SK-N-SH treated with all-trans-retinoic acid at 6 μM for 48 hours (cell line): Measurements from ENCODE around the gene LINGO3.

Source experiments
- ATAC-seq: fragments of 200-7000 bp; cut with Tn5 transposase; 3 replicates; pipeline ENCODE4 v1.9.1; 2020; ENCODE audit warnings: mild to moderate bottlenecking, moderate library complexity
- ARNTL ChIP-seq: fragments of 450-650 bp; formaldehyde crosslinking; IDR thresholded peaks from 2 replicates; pipeline ENCODE4 v1.5.0; 2020; ENCODE audit warnings: low read depth, mild to moderate bottlenecking, moderate library complexity, borderline replicate concordance
- BACH2 ChIP-seq: fragments of 250-450 bp; sonication (Bioruptor Pico); IDR thresholded peaks from 2 replicates; pipeline ENCODE4 v1.9.0; 2021; ENCODE audit warnings: mild to moderate bottlenecking, borderline replicate concordance
- CSDC2 ChIP-seq: fragments of 250-450 bp; sonication (Bioruptor Pico); IDR thresholded peaks from 2 replicates; pipeline ENCODE4 v1.5.0; 2020; ENCODE audit warnings: mild to moderate bottlenecking, moderate library complexity
- GLIS3 ChIP-seq: fragments of 250-450 bp; sonication (Bioruptor Pico); IDR thresholded peaks from 2 replicates; pipeline ENCODE4 v1.5.0; 2020; ENCODE audit warnings: mild to moderate bottlenecking, moderate library complexity
- ISL1 ChIP-seq: fragments of 250-450 bp; sonication (Bioruptor Pico); IDR thresholded peaks from 2 replicates; pipeline ENCODE4 v2.1.2; 2022; ENCODE audit warnings: mild to moderate bottlenecking, moderate library complexity
- OSR1 ChIP-seq: fragments of 250-450 bp; sonication (Bioruptor Pico); IDR thresholded peaks from 2 replicates; pipeline ENCODE4 v1.8.0; 2022; ENCODE audit warnings: moderate library complexity, mild to moderate bottlenecking, inconsistent platforms
- RARB ChIP-seq: fragments of 250-450 bp; sonication (Bioruptor Pico); IDR thresholded peaks from 2 replicates; pipeline ENCODE4 v1.8.0; 2021; ENCODE audit warnings: mild to moderate bottlenecking, moderate library complexity
- SNAI2 ChIP-seq: fragments of 250-450 bp; sonication (Bioruptor Pico); IDR thresholded peaks from 2 replicates; pipeline ENCODE4 v1.5.0; 2020; ENCODE audit warnings: mild to moderate bottlenecking, moderate library complexity
- TCF4 ChIP-seq: fragments of 250-450 bp; sonication (Bioruptor Pico); IDR thresholded peaks from 2 replicates; pipeline ENCODE4 v1.8.0; 2021; ENCODE audit warnings: mild to moderate bottlenecking, moderate library complexity, borderline replicate concordance
- TOX ChIP-seq: fragments of 250-450 bp; sonication (Bioruptor Pico); IDR thresholded peaks from 2 replicates; pipeline ENCODE4 v1.8.0; 2021; ENCODE audit warnings: mild to moderate bottlenecking, moderate library complexity, borderline replicate concordance
- ZC3H10 ChIP-seq: fragments of 250-450 bp; sonication (Bioruptor Pico); IDR thresholded peaks from 2 replicates; pipeline ENCODE4 v1.5.1; 2021; ENCODE audit warnings: mild to moderate bottlenecking, moderate library complexity
- ZFP3 ChIP-seq: fragments of 250-450 bp; sonication (Bioruptor Pico); IDR thresholded peaks from 2 replicates; pipeline ENCODE4 v1.5.0; 2020; ENCODE audit warnings: mild to moderate bottlenecking, moderate library complexity
- ZFP30 ChIP-seq: fragments of 450-650 bp; formaldehyde crosslinking; IDR thresholded peaks from 2 replicates; pipeline ENCODE4 v1.5.0; 2022; ENCODE audit warnings: mild to moderate bottlenecking, moderate library complexity
- ZNF565 ChIP-seq: fragments of 450-650 bp; formaldehyde crosslinking; conservative IDR thresholded peaks from 2 replicates; pipeline ENCODE4 v1.5.0; 2020; ENCODE audit warnings: low read depth, mild to moderate bottlenecking, moderate library complexity
- ZNF70 ChIP-seq: fragments of 450-650 bp; formaldehyde crosslinking; IDR thresholded peaks from 2 replicates; pipeline ENCODE4 v1.5.0; 2020; ENCODE audit warnings: mild to moderate bottlenecking, moderate library complexity
- ZNF8 ChIP-seq: fragments of 450-650 bp; formaldehyde crosslinking; IDR thresholded peaks from 2 replicates; pipeline ENCODE4 v1.5.0; 2020; ENCODE audit warnings: mild to moderate bottlenecking, moderate library complexity
- TF ChIP-seq, protein P1 (sequence below): fragments of 250-450 bp; sonication (Bioruptor Pico); IDR thresholded peaks from 2 replicates; pipeline ENCODE4 v1.8.0; 2020; ENCODE audit warnings: mild to moderate bottlenecking, moderate library complexity, borderline replicate concordance
- TF ChIP-seq, protein P2 (sequence below): fragments of 250-450 bp; sonication (Bioruptor Pico); IDR thresholded peaks from 2 replicates; pipeline ENCODE4 v1.5.1; 2020; ENCODE audit warnings: low read depth, mild to moderate bottlenecking, moderate library complexity
- TF ChIP-seq, protein P3 (sequence below): fragments of 250-450 bp; sonication (Bioruptor Pico); IDR thresholded peaks from 2 replicates; pipeline ENCODE4 v1.5.0; 2020; ENCODE audit warnings: mild to moderate bottlenecking, moderate library complexity
- TF ChIP-seq, protein P4 (sequence below): fragments of 250-450 bp; sonication (Bioruptor Pico); IDR thresholded peaks from 2 replicates; pipeline ENCODE4 v1.5.1; 2021; ENCODE audit warnings: mild to moderate bottlenecking, moderate library complexity
- TF ChIP-seq, protein P5 (sequence below): fragments of 250-450 bp; sonication (Bioruptor Pico); IDR thresholded peaks from 2 replicates; pipeline ENCODE4 v1.8.0; 2021; ENCODE audit warnings: low read depth, mild to moderate bottlenecking, moderate library complexity, borderline replicate concordance

Gene LINGO3

DNA sequence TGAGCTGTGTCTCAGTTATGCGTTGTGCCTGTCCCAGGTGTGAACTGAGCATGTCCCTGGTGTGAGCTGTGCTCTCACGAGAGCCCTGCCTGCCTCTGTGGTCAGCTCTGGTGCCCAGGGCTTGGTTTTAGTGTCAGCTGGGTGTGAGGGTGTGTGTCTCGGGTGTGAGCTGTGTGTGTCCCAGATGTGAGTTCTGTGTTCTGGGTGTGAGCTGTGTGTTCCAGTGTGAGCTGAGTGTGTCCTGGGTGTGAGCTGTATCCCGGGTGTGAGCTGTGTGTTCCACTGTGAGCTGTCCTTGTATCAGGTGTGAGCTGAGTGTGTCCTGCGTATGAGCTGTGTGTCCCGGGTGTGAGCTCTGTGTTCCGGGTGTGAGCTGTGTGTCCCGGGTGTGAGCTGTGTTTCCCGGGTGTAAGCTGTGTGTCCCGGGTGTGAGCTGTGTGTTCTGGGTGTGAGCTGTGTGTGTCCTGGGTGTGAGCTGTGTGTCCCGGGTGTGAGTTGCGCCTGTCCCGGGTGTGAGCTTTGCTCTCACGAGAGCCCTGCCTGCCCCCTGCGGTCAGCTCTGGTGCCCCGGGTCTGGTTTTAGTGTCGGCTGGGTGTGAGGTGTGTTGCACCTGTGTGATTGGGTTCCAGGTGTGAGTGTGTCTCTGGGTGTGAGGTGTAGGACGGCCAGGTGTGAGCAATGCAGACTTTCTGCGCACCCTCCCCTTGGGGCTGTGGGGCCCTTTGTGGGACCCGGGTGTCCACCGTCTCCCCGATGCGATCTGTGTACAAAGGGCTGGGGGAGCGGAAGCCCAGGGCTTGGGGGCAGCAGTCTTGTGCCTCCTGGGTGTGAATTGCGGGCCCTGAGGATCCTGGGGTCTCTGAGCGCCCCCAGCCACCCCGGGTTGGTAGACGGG is 18.9 kb downstream of the LINGO3 start:
- no peak for ATAC-seq
- TF ChIP-seq ZNF8 (no peak), TOX (CRISPR knock-in tag) (no peak), ZNF565 (CRISPR knock-in tag) (no peak), ZC3H10 (CRISPR knock-in tag) (no peak), BACH2 (CRISPR knock-in tag) (no peak), OSR1 (CRISPR knock-in tag) (no peak), ZFP30 (CRISPR knock-in tag) (no peak), ARNTL (CRISPR knock-in tag) (no peak), ISL1 (CRISPR knock-in tag) (no peak), ZFP3 (no peak)
- TF ChIP-seq, protein P1, sequence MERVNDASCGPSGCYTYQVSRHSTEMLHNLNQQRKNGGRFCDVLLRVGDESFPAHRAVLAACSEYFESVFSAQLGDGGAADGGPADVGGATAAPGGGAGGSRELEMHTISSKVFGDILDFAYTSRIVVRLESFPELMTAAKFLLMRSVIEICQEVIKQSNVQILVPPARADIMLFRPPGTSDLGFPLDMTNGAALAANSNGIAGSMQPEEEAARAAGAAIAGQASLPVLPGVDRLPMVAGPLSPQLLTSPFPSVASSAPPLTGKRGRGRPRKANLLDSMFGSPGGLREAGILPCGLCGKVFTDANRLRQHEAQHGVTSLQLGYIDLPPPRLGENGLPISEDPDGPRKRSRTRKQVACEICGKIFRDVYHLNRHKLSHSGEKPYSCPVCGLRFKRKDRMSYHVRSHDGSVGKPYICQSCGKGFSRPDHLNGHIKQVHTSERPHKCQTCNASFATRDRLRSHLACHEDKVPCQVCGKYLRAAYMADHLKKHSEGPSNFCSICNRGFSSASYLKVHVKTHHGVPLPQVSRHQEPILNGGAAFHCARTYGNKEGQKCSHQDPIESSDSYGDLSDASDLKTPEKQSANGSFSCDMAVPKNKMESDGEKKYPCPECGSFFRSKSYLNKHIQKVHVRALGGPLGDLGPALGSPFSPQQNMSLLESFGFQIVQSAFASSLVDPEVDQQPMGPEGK (CRISPR knock-in tag) = no peak
- TF ChIP-seq, protein P2, sequence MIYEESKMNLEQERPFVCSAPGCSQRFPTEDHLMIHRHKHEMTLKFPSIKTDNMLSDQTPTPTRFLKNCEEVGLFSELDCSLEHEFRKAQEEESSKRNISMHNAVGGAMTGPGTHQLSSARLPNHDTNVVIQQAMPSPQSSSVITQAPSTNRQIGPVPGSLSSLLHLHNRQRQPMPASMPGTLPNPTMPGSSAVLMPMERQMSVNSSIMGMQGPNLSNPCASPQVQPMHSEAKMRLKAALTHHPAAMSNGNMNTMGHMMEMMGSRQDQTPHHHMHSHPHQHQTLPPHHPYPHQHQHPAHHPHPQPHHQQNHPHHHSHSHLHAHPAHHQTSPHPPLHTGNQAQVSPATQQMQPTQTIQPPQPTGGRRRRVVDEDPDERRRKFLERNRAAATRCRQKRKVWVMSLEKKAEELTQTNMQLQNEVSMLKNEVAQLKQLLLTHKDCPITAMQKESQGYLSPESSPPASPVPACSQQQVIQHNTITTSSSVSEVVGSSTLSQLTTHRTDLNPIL (CRISPR knock-in tag) = no peak
- TF ChIP-seq, protein P3, sequence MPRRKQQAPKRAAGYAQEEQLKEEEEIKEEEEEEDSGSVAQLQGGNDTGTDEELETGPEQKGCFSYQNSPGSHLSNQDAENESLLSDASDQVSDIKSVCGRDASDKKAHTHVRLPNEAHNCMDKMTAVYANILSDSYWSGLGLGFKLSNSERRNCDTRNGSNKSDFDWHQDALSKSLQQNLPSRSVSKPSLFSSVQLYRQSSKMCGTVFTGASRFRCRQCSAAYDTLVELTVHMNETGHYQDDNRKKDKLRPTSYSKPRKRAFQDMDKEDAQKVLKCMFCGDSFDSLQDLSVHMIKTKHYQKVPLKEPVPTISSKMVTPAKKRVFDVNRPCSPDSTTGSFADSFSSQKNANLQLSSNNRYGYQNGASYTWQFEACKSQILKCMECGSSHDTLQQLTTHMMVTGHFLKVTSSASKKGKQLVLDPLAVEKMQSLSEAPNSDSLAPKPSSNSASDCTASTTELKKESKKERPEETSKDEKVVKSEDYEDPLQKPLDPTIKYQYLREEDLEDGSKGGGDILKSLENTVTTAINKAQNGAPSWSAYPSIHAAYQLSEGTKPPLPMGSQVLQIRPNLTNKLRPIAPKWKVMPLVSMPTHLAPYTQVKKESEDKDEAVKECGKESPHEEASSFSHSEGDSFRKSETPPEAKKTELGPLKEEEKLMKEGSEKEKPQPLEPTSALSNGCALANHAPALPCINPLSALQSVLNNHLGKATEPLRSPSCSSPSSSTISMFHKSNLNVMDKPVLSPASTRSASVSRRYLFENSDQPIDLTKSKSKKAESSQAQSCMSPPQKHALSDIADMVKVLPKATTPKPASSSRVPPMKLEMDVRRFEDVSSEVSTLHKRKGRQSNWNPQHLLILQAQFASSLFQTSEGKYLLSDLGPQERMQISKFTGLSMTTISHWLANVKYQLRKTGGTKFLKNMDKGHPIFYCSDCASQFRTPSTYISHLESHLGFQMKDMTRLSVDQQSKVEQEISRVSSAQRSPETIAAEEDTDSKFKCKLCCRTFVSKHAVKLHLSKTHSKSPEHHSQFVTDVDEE (CRISPR knock-in tag) = no peak
- TF ChIP-seq, protein P4, sequence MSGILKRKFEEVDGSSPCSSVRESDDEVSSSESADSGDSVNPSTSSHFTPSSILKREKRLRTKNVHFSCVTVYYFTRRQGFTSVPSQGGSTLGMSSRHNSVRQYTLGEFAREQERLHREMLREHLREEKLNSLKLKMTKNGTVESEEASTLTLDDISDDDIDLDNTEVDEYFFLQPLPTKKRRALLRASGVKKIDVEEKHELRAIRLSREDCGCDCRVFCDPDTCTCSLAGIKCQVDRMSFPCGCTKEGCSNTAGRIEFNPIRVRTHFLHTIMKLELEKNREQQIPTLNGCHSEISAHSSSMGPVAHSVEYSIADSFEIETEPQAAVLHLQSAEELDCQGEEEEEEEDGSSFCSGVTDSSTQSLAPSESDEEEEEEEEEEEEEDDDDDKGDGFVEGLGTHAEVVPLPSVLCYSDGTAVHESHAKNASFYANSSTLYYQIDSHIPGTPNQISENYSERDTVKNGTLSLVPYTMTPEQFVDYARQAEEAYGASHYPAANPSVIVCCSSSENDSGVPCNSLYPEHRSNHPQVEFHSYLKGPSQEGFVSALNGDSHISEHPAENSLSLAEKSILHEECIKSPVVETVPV (CRISPR knock-in tag) = no peak

DNA sequence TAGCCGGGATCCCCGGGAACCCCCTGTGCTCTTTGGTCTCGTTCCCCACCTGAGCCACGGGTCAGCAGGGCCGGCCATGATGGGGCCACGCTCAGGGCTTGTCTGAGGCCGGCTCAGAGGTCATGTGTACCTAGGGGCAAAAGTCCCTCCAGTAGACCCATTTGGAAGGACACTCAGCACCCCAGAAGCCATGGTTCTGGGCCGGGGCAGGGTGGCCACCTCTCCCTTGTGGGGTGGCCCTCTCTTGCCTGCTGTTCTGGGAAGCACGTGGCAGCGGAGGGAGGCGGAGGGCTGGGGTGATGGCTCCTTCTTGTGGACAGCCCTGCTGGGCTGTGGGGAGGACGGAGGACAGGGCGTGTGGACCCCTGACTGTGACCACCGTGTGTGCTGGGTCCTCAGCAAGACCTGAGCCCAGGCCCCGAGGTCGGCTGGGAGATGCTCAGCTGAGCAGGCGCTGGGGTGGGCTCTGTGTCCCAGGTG is 19.6 kb downstream of the LINGO3 start:
- TF ChIP-seq, protein P4 (CRISPR knock-in tag) = no peak
- TF ChIP-seq ZFP3 (no peak), TOX (CRISPR knock-in tag) (no peak), CSDC2 (no peak), GLIS3 (CRISPR knock-in tag) (no peak), ARNTL (CRISPR knock-in tag) (no peak), RARB (CRISPR knock-in tag) (no peak), OSR1 (CRISPR knock-in tag) (no peak), ZNF8 (no peak), SNAI2 (CRISPR knock-in tag) (no peak), ZNF565 (CRISPR knock-in tag) (no peak), ZNF70 (CRISPR knock-in tag) (no peak), TCF4 (no peak), ISL1 (CRISPR knock-in tag) (no peak), ZFP30 (CRISPR knock-in tag) (no peak)
- TF ChIP-seq, protein P1 (CRISPR knock-in tag) = no peak
- TF ChIP-seq, protein P5, sequence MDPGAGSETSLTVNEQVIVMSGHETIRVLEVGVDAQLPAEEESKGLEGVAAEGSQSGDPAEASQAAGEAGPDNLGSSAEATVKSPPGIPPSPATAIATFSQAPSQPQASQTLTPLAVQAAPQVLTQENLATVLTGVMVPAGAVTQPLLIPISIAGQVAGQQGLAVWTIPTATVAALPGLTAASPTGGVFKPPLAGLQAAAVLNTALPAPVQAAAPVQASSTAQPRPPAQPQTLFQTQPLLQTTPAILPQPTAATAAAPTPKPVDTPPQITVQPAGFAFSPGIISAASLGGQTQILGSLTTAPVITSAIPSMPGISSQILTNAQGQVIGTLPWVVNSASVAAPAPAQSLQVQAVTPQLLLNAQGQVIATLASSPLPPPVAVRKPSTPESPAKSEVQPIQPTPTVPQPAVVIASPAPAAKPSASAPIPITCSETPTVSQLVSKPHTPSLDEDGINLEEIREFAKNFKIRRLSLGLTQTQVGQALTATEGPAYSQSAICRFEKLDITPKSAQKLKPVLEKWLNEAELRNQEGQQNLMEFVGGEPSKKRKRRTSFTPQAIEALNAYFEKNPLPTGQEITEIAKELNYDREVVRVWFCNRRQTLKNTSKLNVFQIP = no peak
- TF ChIP-seq, protein P2 (CRISPR knock-in tag) = no peak
- ATAC-seq = no peak
